ENCODE measurements around the gene SKA2.
A peak's percentile ranks its signal among the peaks of the same experiment; 100 is the strongest.

Gene SKA2

DNA sequence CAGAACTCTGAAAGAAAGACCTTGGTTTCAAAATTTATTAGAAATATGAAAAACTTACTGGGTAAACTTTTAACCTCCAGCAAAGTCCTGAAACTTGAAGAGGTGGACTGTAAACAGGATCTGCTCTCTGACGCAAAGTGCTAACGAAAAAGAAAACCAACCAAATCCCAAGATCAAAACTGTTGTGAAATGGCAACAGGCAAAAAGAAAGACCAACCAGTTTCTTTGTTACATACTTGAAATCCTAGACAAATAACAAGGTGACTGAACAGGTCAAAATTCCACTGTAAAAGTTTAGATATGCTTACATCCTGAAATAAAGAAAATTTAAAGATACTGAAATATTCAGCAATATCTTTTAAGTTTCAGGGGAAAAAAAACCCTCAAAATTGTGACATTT, 92.5 kb downstream of the SKA2 start:
- DNase-seq (ENCODE audit: low read depth in 1 of 2, low spot score in 1 of 2): no peak

More for the DNA sequence above, 92.5 kb downstream of the SKA2 start:
- Histone ChIP-seq H3K4me3 (replicated peaks; ENCODE audit: insufficient read depth, low read length) (no peak overlapping the region), H3K27ac (replicated peaks) (no peak overlapping the region), H3K27me3 (ENCODE audit: insufficient read depth, poor library complexity, severe bottlenecking) (no peaks in the 10 kb centered on the region)
- TF ChIP-seq, protein P1, sequence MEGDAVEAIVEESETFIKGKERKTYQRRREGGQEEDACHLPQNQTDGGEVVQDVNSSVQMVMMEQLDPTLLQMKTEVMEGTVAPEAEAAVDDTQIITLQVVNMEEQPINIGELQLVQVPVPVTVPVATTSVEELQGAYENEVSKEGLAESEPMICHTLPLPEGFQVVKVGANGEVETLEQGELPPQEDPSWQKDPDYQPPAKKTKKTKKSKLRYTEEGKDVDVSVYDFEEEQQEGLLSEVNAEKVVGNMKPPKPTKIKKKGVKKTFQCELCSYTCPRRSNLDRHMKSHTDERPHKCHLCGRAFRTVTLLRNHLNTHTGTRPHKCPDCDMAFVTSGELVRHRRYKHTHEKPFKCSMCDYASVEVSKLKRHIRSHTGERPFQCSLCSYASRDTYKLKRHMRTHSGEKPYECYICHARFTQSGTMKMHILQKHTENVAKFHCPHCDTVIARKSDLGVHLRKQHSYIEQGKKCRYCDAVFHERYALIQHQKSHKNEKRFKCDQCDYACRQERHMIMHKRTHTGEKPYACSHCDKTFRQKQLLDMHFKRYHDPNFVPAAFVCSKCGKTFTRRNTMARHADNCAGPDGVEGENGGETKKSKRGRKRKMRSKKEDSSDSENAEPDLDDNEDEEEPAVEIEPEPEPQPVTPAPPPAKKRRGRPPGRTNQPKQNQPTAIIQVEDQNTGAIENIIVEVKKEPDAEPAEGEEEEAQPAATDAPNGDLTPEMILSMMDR (IDR thresholded peaks at IDR 0.05; ENCODE audit: insufficient read depth, low read length): no peak
- no peak for TF ChIP-seq GABPA (IDR thresholded peaks at IDR 0.05; ENCODE audit: low read depth)
- no peak for TF ChIP-seq SPI1 (IDR thresholded peaks at IDR 0.05; ENCODE audit: borderline replicate concordance, low read depth)

Small RNA genes lying within 50 kb of the gene (microRNA-seq; reads per million reads assigned to microRNA genes)
- gene MIR301A (214 reads per million, percentile 76 among the genes with 10 or more reads in this experiment), gene MIR454 (1,400 reads per million, percentile 89 among the genes with 10 or more reads in this experiment)
